Kidney (tissue), 14 donors: Measurements from ENCODE around the gene DNM3. TPM values are rescaled to one million over a fixed set of nuclear protein-coding genes. Genes with fewer than 3 reads are reported as not detected.

Source experiments
- DNase-seq, 5 donors: peaks; one replicate each; pipeline ENCODE4 v3.0.0-alpha.2; 2013 to 2020
- FAIRE-seq: peaks from 2 replicates; lab custom pipeline; 2012; peaks lifted over from hg19 to GRCh38; lab: Jason Lieb, UNC
- H3K27ac ChIP-seq, 2 donors: one replicate each; pipeline ENCODE4 v1.7.0; 2013; ENCODE audit warnings: low read depth in 2 of 2, low read length in 2 of 2, inconsistent platforms in 1 of 2
- H3K27me3 ChIP-seq: one replicate; pipeline ENCODE4 v1.7.1; 2013; ENCODE audit warnings: low read length, inconsistent platforms; ENCODE audit not compliant: control insufficient read depth, insufficient read depth
- H3K36me3 ChIP-seq, 3 donors: one replicate each; pipeline versions ENCODE4 v1.7.0 to v1.7.1; 2013; ENCODE audit warnings: low read length in 3 of 3, control low read depth in 1 of 3, inconsistent platforms in 1 of 3; ENCODE audit not compliant: insufficient read depth in 3 of 3, control insufficient read depth in 2 of 3
- H3K4me1 ChIP-seq, 3 donors: one replicate each; pipeline versions ENCODE4 v1.7.0 to v1.7.1; 2013; ENCODE audit warnings: low read length in 3 of 3, inconsistent platforms in 1 of 3, low read depth in 1 of 3; ENCODE audit not compliant: control insufficient read depth in 2 of 3, insufficient read depth in 2 of 3
- H3K4me3 ChIP-seq, 3 donors: one replicate each; pipeline versions ENCODE4 v1.7.0 to v1.8.1; 2013; ENCODE audit warnings: low read length in 3 of 3, control low read depth in 1 of 3, inconsistent platforms in 1 of 3
- H3K9ac ChIP-seq, 3 donors: one replicate each; pipeline versions ENCODE4 v1.7.0 to v1.7.1; 2013; ENCODE audit warnings: low read length in 3 of 3, control low read depth in 1 of 3, inconsistent platforms in 1 of 3
- H3K9me3 ChIP-seq, 3 donors: one replicate each; pipeline versions ENCODE4 v1.7.0 to v1.7.1; 2013; ENCODE audit warnings: low read length in 3 of 3, control low read depth in 1 of 3, inconsistent platforms in 1 of 3; ENCODE audit not compliant: control insufficient read depth in 2 of 3, insufficient read depth in 1 of 3
- CTCF ChIP-seq: IDR thresholded peaks from 3 replicates; pipeline ENCODE4 v1.5.1; 2012; ENCODE audit warnings: mild to moderate bottlenecking, moderate library complexity, borderline replicate concordance; ENCODE audit not compliant: insufficient read depth; ENCODE audit errors: extremely low read depth
- intact Hi-C: fragments of 100-400 bp; cut with DNase I; formaldehyde crosslinking; loops from one replicate; pipeline ENCODE4 v1.11.1; 2022
- polyA plus RNA-seq: library from polyadenylated mRNA; stranded (reverse); fragments of 350-450 nt; fragmentation: Illumina TruSeq; extraction: RNeasy Lipid Tissue Mini Kit (QIAGEN cat#74804); gene quantifications from one replicate; pipeline ENCODE4 v1.2.3, GENCODE V29; 2014; ENCODE audit warnings: low read depth, low replicate concordance; ENCODE audit not compliant: insufficient read depth
- total RNA-seq: library from RNA; stranded (reverse); fragmentation: NEBNext Ultra II Directional; extraction: Animal tissue kit (Norgen Biotek cat#: 25700); gene quantifications from one replicate; pipeline ENCODE4 v1.2.1, GENCODE V29; 2021
- donor health status: control.
- donor health status: control.
- donor health status: control.
- donor health status: control.
- donor health status: control.
- donor health status: DM: yes; HTN: yes; CAD: no.
- donor health status: Normal renal cell carcinoma (clear cell type).

DNM3 gene
- total and polyA plus RNA-seq, 2 donors from 2014 or later, result 5.9 to 19.1 TPM

DNA sequence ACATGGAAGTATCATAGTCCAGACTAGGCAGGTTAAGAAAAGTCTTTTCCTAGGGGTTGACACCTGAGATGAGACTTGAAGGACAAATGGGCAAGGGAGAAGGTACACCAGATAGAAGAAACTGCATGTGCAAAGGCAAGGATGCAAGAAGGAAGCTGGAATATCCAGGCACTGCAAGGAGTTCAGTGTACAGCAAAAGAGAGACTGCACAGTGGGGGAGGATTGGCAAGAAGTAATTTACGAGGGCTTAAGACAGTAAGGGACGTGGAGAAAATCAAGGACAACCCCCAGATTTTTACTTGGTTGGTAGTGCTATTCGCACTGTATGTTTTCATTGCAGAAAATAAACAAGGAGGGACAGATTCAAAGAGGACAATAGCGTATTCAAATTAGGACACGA, 58.5 kb downstream of the DNM3 start:
- no peaks in the 10 kb centered on the region for H3K36me3 ChIP-seq
- H3K27ac ChIP-seq, result no peak overlapping the region
- no peaks in the 10 kb centered on the region for H3K27me3 ChIP-seq
- H3K4me1 ChIP-seq, result no peaks in the 10 kb centered on the region
- no peak for TF ChIP-seq CTCF
- no peaks in the 10 kb centered on the region for H3K9me3 ChIP-seq
- intact Hi-C loops, result no loop called here
- FAIRE-seq, result no peak
- DNase-seq, result no peak
- H3K4me3 ChIP-seq, result no peak overlapping the region
- H3K9ac ChIP-seq, result no peak overlapping the region

DNA sequence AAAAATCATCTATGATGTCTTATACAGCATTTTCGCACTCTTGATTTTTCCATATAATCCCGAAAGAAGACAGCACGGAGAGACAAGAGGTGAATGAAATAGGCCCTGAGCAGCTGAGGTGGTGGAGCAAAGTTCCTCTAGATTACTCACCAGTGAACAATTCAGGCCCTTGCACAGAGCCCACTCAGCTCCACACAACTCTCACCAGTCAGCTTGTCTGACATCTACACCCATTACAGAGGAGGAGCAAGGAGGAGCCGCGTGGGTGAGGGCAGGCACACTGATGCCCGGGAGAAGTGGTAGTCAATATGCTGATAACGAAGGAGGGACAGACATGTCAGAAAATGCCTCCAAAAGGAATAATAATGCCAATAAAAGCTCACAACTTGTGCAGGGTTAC, 59.9 kb downstream of the DNM3 start:
- DNase-seq (no peak), FAIRE-seq (no peak)
- intact Hi-C loops, result no loop called here
- Histone ChIP-seq H3K4me3 (no peak overlapping the region), H3K4me1 (no peaks in the 10 kb centered on the region), H3K27ac (no peak overlapping the region), H3K36me3 (no peaks in the 10 kb centered on the region), H3K9me3 (no peaks in the 10 kb centered on the region), H3K27me3 (no peaks in the 10 kb centered on the region), H3K9ac (no peak overlapping the region)
- no peak for TF ChIP-seq CTCF

GRCh38 chr1:171902527-171902926, 61.2 kb downstream of the DNM3 start:
- Histone ChIP-seq H3K9ac (no peak overlapping the region), H3K27me3 (no peaks in the 10 kb centered on the region), H3K9me3 (no peaks in the 10 kb centered on the region), H3K4me1 (no peaks in the 10 kb centered on the region), H3K4me3 (no peak overlapping the region), H3K27ac (no peak overlapping the region), H3K36me3 (no peaks in the 10 kb centered on the region)
- FAIRE-seq, result no peak
- no peak for DNase-seq
- intact Hi-C loops, result no loop called here
- TF ChIP-seq CTCF, result no peak

DNA sequence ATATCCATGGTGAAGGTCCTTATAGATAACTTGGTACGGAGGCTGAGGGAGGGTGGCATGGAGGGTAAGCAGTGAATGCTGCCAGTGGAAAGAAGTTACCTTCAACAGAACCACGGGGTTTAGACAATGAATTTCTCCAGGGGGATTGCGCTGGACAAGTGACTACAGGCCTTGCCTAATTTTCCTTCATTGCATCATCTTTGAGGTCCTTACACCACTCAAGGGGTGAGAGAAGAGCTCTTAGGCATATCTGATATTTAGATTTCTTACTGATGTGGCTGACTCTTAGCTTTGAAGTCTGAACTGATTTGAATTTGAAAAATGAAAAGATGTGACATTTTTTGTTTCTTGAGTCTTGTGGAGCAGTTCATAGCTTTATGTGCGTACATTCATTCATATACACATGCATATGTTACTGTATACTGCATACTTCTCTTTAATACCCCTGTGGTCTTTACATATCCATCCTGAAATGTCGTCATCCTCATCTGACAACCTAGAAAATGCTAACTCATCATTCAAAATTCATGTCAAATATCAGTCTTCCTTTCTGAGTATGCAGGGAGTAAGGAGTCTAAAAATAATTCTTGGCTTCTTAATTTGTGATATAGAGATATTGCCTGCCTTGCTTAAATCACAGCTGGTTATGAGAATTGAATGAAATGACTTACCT, 63.6 kb downstream of the DNM3 start:
- FAIRE-seq, result no peak
- intact Hi-C loops, result no loop called here
- Histone ChIP-seq H3K9ac (no peak overlapping the region), H3K4me3 (no peak overlapping the region), H3K9me3 (no peaks in the 10 kb centered on the region), H3K4me1 (no peaks in the 10 kb centered on the region), H3K27ac (no peak overlapping the region), H3K36me3 (no peaks in the 10 kb centered on the region), H3K27me3 (no peaks in the 10 kb centered on the region)
- no peak for DNase-seq
- no peak for TF ChIP-seq CTCF
